Mucosa of rectum (tissue), 2 donors: Measurements from ENCODE around the gene NUPR2.
A peak's percentile ranks its signal among the peaks of the same experiment; 100 is the strongest.
"Not testable (repeated sequence)": the region's sequence is repeated elsewhere in the genome, so short reads cannot be mapped to it uniquely, and the experiment has no call there.

Source experiments
- H3K27ac ChIP-seq, 2 donors: one replicate each; pipeline ENCODE4 v1.7.0; 2013; ENCODE audit warnings: inconsistent platforms in 2 of 2, low read depth in 2 of 2, low read length in 2 of 2
- H3K27me3 ChIP-seq, 2 donors: one replicate each; pipeline ENCODE4 v1.7.0; 2013; ENCODE audit warnings: low read length in 2 of 2; ENCODE audit not compliant: control insufficient read depth in 2 of 2, insufficient read depth in 2 of 2
- H3K36me3 ChIP-seq, 2 donors: one replicate each; pipeline ENCODE4 v1.7.0; 2013; ENCODE audit warnings: low read length in 2 of 2; ENCODE audit not compliant: control insufficient read depth in 2 of 2, insufficient read depth in 2 of 2
- H3K4me1 ChIP-seq, 2 donors: one replicate each; pipeline ENCODE4 v1.7.0; 2013; ENCODE audit warnings: low read length in 2 of 2, mild to moderate bottlenecking in 1 of 2; ENCODE audit not compliant: control insufficient read depth in 2 of 2, insufficient read depth in 2 of 2
- H3K4me3 ChIP-seq, 2 donors: one replicate each; pipeline ENCODE4 v1.7.0; 2013; ENCODE audit warnings: low read length in 2 of 2
- H3K9ac ChIP-seq, 2 donors: one replicate each; pipeline ENCODE4 v1.7.0; 2013; ENCODE audit warnings: low read length in 2 of 2, low read depth in 1 of 2, mild to moderate bottlenecking in 1 of 2
- H3K9me3 ChIP-seq, 2 donors: one replicate each; pipeline ENCODE4 v1.7.0; 2013; ENCODE audit warnings: low read length in 2 of 2; ENCODE audit not compliant: control insufficient read depth in 2 of 2
- donor health status: healthy.
- donor health status: Normal muscosa, but diverticular disease.

NUPR2 gene

GRCh38 chr7:56106108-56107073 lies 9.8 kb downstream of the NUPR2 start, which contains the start of gene CHCHD2:
Gene CHCHD2 (minus strand): TSS chr7:56106476. CDS start chr7:56106413, 63 bp downstream.
- Histone ChIP-seq H3K9ac (peak within 1 kb of the TSS; percentile 98 to 99), H3K36me3 (peaks cover 20 to 25% of the 10 kb centered on the region in 2 donors), H3K4me3 (peak within 1 kb of the TSS; percentile 70 to 95), H3K27me3 (no peaks in the 10 kb centered on the region), H3K4me1 (peaks cover 0 to 9% of the 10 kb centered on the region in 2 donors), H3K27ac (peak within 1 kb of the TSS; percentile 96 to 97), H3K9me3 (no peaks in the 10 kb centered on the region)

DNA sequence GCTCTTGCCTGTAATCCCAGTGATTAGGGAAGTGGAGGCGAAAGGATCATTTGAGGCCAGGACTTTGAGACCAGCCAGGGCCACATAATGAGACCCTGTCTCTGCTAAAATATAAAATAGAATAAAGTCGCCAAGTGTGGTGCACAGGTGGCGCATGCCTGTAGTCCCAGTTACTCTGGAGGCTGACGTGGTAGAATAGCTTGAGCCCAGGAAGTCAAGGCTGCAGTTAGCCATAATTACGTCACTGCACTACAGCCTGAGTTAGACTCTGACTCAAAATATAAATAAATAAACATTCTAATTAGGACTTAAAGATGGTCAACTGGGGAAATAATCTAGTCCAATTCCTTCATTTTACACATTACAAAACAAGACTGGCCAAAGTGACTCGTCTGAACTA lies 10.7 kb downstream of the NUPR2 start:
- peak overlapping the region; percentile 96 to 97 for H3K27ac ChIP-seq
- H3K4me1 ChIP-seq, result peaks cover 0 to 9% of the 10 kb centered on the region in 2 donors
- H3K9ac ChIP-seq, result peak overlapping the region; percentile 98 to 99
- H3K36me3 ChIP-seq, result peaks cover 25 to 34% of the 10 kb centered on the region in 2 donors
- no peaks in the 10 kb centered on the region for H3K9me3 ChIP-seq
- H3K27me3 ChIP-seq, result no peaks in the 10 kb centered on the region
- H3K4me3 ChIP-seq, result peak overlapping the region; percentile 70 to 95

GRCh38 chr7:56104138-56104537 lies 12.1 kb downstream of the NUPR2 start:
- not testable (repeated sequence) for H3K9me3 ChIP-seq, H3K9ac ChIP-seq, H3K4me1 ChIP-seq, H3K27ac ChIP-seq, H3K4me3 ChIP-seq, H3K27me3 ChIP-seq
- peaks cover 34 to 43% of the 10 kb centered on the region in 2 donors for H3K36me3 ChIP-seq

DNA sequence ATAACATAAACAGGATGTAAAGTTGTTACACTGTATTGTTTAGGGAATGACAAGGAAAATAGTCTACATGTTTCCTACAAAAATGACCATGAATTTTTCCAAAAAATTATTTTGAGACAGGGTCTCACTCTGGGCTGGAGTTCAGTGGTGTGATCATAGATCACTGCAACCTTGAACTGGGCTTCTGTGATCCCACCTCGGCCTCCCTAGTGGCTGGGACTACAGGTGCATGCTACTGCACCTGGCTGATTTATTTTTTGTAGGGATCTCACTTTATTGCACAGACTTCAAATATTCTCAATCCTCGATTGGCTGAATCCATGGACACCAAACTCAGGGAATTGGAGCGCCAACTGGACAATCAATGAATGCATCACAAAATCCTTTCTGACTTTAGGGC lies 16.6 kb downstream of the NUPR2 start:
- Histone ChIP-seq H3K4me1 (no peaks in the 10 kb centered on the region), H3K9me3 (no peaks in the 10 kb centered on the region), H3K27ac (no peak overlapping the region), H3K9ac (no peak overlapping the region), H3K36me3 (peaks cover 34 to 43% of the 10 kb centered on the region in 2 donors), H3K4me3 (no peak overlapping the region), H3K27me3 (no peaks in the 10 kb centered on the region)

GRCh38 chr7:56098187-56099008 lies 17.8 kb downstream of the NUPR2 start:
- H3K36me3 ChIP-seq, result peaks cover 27 to 36% of the 10 kb centered on the region in 2 donors
- not testable (repeated sequence) for H3K27me3 ChIP-seq, H3K27ac ChIP-seq, H3K9me3 ChIP-seq, H3K9ac ChIP-seq, H3K4me1 ChIP-seq, H3K4me3 ChIP-seq

GRCh38 chr7:56097700-56098099 lies 18.5 kb downstream of the NUPR2 start:
- Histone ChIP-seq H3K27me3 (no peaks in the 10 kb centered on the region), H3K9me3 (no peaks in the 10 kb centered on the region), H3K9ac (no peak overlapping the region), H3K36me3 (peaks cover 24 to 29% of the 10 kb centered on the region in 2 donors), H3K4me3 (no peak overlapping the region), H3K27ac (no peak overlapping the region), H3K4me1 (no peaks in the 10 kb centered on the region)

- peak within 1 kb of the TSS in 1 of 2 donors; percentile 16 for H3K27ac ChIP-seq
- H3K4me3 ChIP-seq, result no peak within 1 kb of the TSS
- no peaks in the 10 kb centered on the region for H3K36me3 ChIP-seq
- H3K4me1 ChIP-seq, result no peaks in the 10 kb centered on the region
- H3K9me3 ChIP-seq, result no peaks in the 10 kb centered on the region
- no peak within 1 kb of the TSS for H3K9ac ChIP-seq
- no peaks in the 10 kb centered on the region for H3K27me3 ChIP-seq
Measured at GRCh38 chr7:56092789-56093531, 23.3 kb downstream of the NUPR2 start, which contains the start of gene PHKG1. Gene PHKG1 (minus strand): TSS chr7:56092952. CDS start chr7:56088941, 4,011 bp downstream.

DNA sequence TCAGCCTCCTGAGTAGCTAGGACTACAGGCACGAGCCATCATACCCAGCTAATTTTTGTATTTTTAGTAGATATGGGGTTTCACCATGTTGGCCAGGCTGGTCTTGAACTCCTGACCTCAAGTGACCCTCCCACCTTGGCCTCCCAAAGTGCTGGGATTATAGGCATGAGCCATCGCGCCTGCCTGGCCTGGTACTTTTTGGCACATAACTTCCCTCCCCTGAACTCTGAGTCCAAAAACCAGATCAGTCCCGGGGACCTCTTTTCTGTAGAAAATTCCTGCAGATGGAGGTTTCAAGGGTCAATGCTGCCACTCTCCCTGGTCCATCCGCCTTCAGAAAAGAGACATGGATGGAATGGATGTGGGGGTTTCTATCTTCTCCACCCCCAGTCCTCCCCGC lies 23.8 kb downstream of the NUPR2 start:
- not testable (repeated sequence) for H3K4me3 ChIP-seq, H3K9ac ChIP-seq, H3K4me1 ChIP-seq

GRCh38 chr7:56091591-56091990 lies 24.6 kb downstream of the NUPR2 start:
- H3K4me3 ChIP-seq, result no peak overlapping the region
- no peaks in the 10 kb centered on the region for H3K4me1 ChIP-seq
- no peak overlapping the region for H3K9ac ChIP-seq
- H3K36me3 ChIP-seq, result peaks cover 0 to 5% of the 10 kb centered on the region in 2 donors
- H3K27ac ChIP-seq, result peak overlapping the region in 1 of 2 donors; percentile 16
- no peaks in the 10 kb centered on the region for H3K27me3 ChIP-seq
- no peaks in the 10 kb centered on the region for H3K9me3 ChIP-seq

More for the DNA sequence above, 23.8 kb downstream of the NUPR2 start:
- not testable (repeated sequence) for H3K36me3 ChIP-seq, H3K9me3 ChIP-seq, H3K27me3 ChIP-seq, H3K27ac ChIP-seq
